GM12875 (cell line): ENCODE measurements around the gene GRIFIN.

ENCODE experiments used
- H3K4me3 ChIP-seq: one replicate; pipeline ENCODE4 v1.5.1; 2011; ENCODE audit warnings: low read depth, low read length, control low read depth
- TF ChIP-seq, protein P1 (sequence below): IDR thresholded peaks from 2 replicates; pipeline ENCODE4 v1.5.1; 2011; ENCODE audit warnings: low read depth, mild to moderate bottlenecking, control low read depth, inconsistent platforms, low read length, moderate library complexity, borderline replicate concordance; ENCODE audit not compliant: insufficient read depth

GRIFIN gene

DNA sequence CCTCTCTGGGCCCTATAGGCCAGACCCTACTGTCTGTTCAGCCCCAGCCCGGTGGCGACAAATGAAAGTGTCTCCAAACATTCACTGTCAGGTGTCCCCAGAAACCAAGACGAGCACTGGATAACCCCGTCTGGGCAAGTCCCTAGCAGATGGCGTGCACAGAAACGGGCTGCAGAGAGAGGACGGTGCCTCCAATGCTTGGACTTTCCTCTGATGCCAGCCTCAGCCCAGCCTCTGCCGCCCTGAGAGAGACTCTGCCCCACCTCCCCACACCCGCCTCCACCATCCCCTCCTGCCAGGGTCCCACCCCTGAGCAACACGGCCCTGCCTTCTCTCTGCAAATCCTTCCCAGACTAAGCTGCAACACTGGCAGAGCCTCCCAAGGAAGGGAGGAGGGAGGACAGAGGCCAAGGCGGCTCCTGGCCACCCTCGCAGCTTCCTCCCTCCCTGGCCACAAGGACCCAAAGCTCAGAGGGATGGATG lies 36.0 kb upstream of the GRIFIN start:
- TF ChIP-seq, protein P1, sequence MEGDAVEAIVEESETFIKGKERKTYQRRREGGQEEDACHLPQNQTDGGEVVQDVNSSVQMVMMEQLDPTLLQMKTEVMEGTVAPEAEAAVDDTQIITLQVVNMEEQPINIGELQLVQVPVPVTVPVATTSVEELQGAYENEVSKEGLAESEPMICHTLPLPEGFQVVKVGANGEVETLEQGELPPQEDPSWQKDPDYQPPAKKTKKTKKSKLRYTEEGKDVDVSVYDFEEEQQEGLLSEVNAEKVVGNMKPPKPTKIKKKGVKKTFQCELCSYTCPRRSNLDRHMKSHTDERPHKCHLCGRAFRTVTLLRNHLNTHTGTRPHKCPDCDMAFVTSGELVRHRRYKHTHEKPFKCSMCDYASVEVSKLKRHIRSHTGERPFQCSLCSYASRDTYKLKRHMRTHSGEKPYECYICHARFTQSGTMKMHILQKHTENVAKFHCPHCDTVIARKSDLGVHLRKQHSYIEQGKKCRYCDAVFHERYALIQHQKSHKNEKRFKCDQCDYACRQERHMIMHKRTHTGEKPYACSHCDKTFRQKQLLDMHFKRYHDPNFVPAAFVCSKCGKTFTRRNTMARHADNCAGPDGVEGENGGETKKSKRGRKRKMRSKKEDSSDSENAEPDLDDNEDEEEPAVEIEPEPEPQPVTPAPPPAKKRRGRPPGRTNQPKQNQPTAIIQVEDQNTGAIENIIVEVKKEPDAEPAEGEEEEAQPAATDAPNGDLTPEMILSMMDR = no peak
- no peak overlapping the region for H3K4me3 ChIP-seq

GRCh38 chr7:2511769-2512168 lies 35.6 kb upstream of the GRIFIN start:
- H3K4me3 ChIP-seq = no peak overlapping the region
- TF ChIP-seq, protein P1 = no peak

- TF ChIP-seq, protein P1 = no peak
- no peak overlapping the region for H3K4me3 ChIP-seq
Observed at GRCh38 chr7:2510909-2511768, 34.9 kb upstream of the GRIFIN start.

DNA sequence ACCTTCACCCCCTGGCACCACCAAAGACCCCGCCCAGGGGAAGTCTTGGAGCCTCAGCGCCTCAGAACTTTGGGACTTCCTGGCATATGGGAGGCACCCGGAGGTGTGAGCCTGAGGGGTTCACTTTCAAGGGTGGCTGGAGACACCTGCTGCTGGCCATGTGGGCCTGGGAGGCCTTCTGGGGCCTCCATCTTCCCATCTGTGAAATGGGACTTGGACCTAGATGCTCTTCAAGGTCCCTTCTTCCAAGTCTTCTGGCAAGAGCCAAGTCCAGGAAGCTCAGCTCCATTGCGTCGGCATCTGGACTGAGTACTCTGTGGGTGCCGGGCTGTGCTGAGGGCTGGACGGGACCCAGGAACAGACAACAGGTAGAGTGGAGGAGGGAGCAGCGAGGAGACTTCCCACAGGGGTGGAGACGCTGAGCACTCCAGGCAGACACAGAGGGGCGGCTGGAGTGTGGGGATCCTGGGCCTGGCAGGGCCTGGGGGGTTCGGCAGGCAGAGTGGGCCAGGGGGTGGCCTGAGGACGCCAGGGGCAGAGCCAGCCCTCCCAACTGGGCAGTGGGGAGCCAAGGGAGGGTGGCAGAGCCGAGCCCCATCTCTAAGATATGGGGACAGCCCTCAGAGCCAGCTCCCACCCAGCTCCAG lies 34.1 kb upstream of the GRIFIN start:
- TF ChIP-seq, protein P1 = no peak
- H3K4me3 ChIP-seq = no peak overlapping the region

GRCh38 chr7:2509298-2509906 lies 33.2 kb upstream of the GRIFIN start:
- no peak overlapping the region for H3K4me3 ChIP-seq
- TF ChIP-seq, protein P1 = no peak

- TF ChIP-seq, protein P1 = no peak
- no peak overlapping the region for H3K4me3 ChIP-seq
Observed at GRCh38 chr7:2508327-2509215, 32.4 kb upstream of the GRIFIN start.
